Measurements from ENCODE around the gene HMG20B.

DNA sequence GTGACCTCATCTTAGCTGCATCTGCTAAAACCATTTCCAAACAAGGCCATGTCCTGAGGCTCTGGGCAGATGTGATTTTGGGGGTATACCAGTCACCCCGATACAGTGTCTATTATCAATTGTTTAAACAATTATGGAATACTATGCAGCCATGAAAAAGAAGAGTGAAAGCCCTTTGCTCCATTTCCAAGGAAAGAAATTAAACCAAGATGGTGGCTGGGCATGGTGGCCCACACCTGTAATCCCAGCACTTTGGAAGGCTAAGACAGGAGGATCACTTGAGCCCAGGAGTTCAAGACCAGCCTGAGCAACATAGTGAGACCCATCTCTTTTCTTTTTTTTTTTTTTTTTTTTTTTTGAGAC lies 33.0 kb upstream of the HMG20B start:
- TF ChIP-seq, protein P1, sequence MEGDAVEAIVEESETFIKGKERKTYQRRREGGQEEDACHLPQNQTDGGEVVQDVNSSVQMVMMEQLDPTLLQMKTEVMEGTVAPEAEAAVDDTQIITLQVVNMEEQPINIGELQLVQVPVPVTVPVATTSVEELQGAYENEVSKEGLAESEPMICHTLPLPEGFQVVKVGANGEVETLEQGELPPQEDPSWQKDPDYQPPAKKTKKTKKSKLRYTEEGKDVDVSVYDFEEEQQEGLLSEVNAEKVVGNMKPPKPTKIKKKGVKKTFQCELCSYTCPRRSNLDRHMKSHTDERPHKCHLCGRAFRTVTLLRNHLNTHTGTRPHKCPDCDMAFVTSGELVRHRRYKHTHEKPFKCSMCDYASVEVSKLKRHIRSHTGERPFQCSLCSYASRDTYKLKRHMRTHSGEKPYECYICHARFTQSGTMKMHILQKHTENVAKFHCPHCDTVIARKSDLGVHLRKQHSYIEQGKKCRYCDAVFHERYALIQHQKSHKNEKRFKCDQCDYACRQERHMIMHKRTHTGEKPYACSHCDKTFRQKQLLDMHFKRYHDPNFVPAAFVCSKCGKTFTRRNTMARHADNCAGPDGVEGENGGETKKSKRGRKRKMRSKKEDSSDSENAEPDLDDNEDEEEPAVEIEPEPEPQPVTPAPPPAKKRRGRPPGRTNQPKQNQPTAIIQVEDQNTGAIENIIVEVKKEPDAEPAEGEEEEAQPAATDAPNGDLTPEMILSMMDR (IDR thresholded peaks at IDR 0.05), result no peak
- no peak for TF ChIP-seq POLR2AphosphoS5 (IDR thresholded peaks at IDR 0.05)
- TF ChIP-seq POLR2A (IDR thresholded peaks at IDR 0.05), result no peak
